ENCODE results near the gene CARD18. TPM values are rescaled to one million over a fixed set of nuclear protein-coding genes. Genes with fewer than 3 reads are reported as not detected.

CARD18 gene
- total RNA-seq, 1 experiment from 2014 or later, result not detected

Other genes starting within 250 kb of the CARD18 start
- gene CASP12, start 241.3 kb downstream of the CARD18 start, total RNA-seq (2014; rRNA removed; shearing (Covaris generic)), result 0.20 TPM in 1 of 2 replicates, not detected in the other
- 149 and 209 TPM in 2 replicates for gene CASP4, start 171.2 kb downstream of the CARD18 start, total RNA-seq (2014; rRNA removed; shearing (Covaris generic))
- gene CASP5, start 116.6 kb downstream of the CARD18 start, total RNA-seq (2014; rRNA removed; shearing (Covaris generic)), result not detected in 2 replicates
- 24.8 and 32.0 TPM in 2 replicates for gene CASP1, start 104.6 kb downstream of the CARD18 start, total RNA-seq (2014; rRNA removed; shearing (Covaris generic))
- gene CARD16, start 94.4 kb downstream of the CARD18 start, total RNA-seq (2014; rRNA removed; shearing (Covaris generic)), result 18.9 and 23.4 TPM in 2 replicates

Data from M059J (cell line).